ENCODE results near the gene SYNPO2. TPM values are rescaled to one million over a fixed set of nuclear protein-coding genes. Genes with fewer than 3 reads are reported as not detected.

SYNPO2 gene
- total and polyA plus RNA-seq, 2 of the 8 experiments (the other 6 are each of a cell fraction or from before 2014, with no cell fraction given): 0.50 to 4.2 TPM

- TF ChIP-seq CHD7 (IDR thresholded peaks at IDR 0.05; ENCODE audit: insufficient replicate concordance, low read length) (no peak), CHD1 (IDR thresholded peaks at IDR 0.05; ENCODE audit: low read depth, low read length) (no peak), E2F6 (IDR thresholded peaks at IDR 0.05) (no peak), POU5F1 (IDR thresholded peaks at IDR 0.05; ENCODE audit: low read depth, low read length) (no peak), HDAC6 (IDR thresholded peaks at IDR 0.05; ENCODE audit: low read depth, low read length) (no peak), ZNF274 (IDR thresholded peaks at IDR 0.05; ENCODE audit: borderline replicate concordance, extremely low read depth, low read length) (no peak), SIX5 (IDR thresholded peaks at IDR 0.05; ENCODE audit: low read depth, low read length) (no peak), ATF3 (IDR thresholded peaks at IDR 0.05; ENCODE audit: insufficient read depth, low read depth, low read length) (no peak), KDM4A (IDR thresholded peaks at IDR 0.05; ENCODE audit: low read depth, low read length, severe bottlenecking) (no peak), CBX5 (IDR thresholded peaks at IDR 0.05; ENCODE audit: low read depth, low read length) (no peak), POLR2A (IDR thresholded peaks at IDR 0.05; ENCODE audit: control extremely low read depth in 1 of 2, low read depth in 2 of 2, low read length in 2 of 2) (no peak)
Measured at GRCh38 chr4:119016636-119017035, 128.0 kb downstream of the SYNPO2 start (continued).

Data from H1 (cell line).